Trophoblast cell (in vitro differentiated cells and primary cell): Measurements from ENCODE around the gene FAM72D. TPM values are rescaled to one million over a fixed set of nuclear protein-coding genes. Genes with fewer than 3 reads are reported as not detected.
"Not testable (repeated sequence)": the region's sequence is repeated elsewhere in the genome, so short reads cannot be mapped to it uniquely, and the experiment has no call there.

Source experiments
- DNase-seq, 2 donors: peaks; one replicate each; pipeline ENCODE4 v3.0.0-alpha.2; 2016
- H2AFZ ChIP-seq: 2 replicates; pipeline ENCODE4 v1.6.1; 2013; ENCODE audit warnings: low read length, moderate library complexity, mild to moderate bottlenecking; ENCODE audit not compliant: insufficient read depth, poor library complexity
- H2AK5ac ChIP-seq: 2 replicates; pipeline ENCODE4 v1.6.1; 2013; ENCODE audit warnings: mild to moderate bottlenecking, low read length
- H2BK120ac ChIP-seq: 2 replicates; pipeline ENCODE4 v1.6.1; 2013; ENCODE audit warnings: low read length, mild to moderate bottlenecking, moderate library complexity; ENCODE audit not compliant: insufficient read depth, poor library complexity
- H2BK12ac ChIP-seq: 2 replicates; pipeline ENCODE4 v1.6.1; 2013; ENCODE audit warnings: mild to moderate bottlenecking, low read length, moderate library complexity
- H2BK5ac ChIP-seq: 2 replicates; pipeline ENCODE4 v1.6.1; 2013; ENCODE audit warnings: low read length, low read depth, moderate library complexity, mild to moderate bottlenecking; ENCODE audit not compliant: poor library complexity
- H3K14ac ChIP-seq: 2 replicates; pipeline ENCODE4 v1.6.1; 2013; ENCODE audit warnings: mild to moderate bottlenecking, low read length
- H3K18ac ChIP-seq: 2 replicates; pipeline ENCODE4 v1.6.1; 2013; ENCODE audit warnings: mild to moderate bottlenecking, low read length
- H3K23ac ChIP-seq: 2 replicates; pipeline ENCODE4 v1.6.1; 2013; ENCODE audit warnings: low read length
- H3K27ac ChIP-seq: 2 replicates; pipeline ENCODE4 v1.5.1; 2013; ENCODE audit warnings: low read depth, mild to moderate bottlenecking, inconsistent platforms, low read length, moderate library complexity
- H3K27me3 ChIP-seq: 2 replicates; pipeline ENCODE4 v1.6.1; 2013; ENCODE audit warnings: inconsistent platforms, mild to moderate bottlenecking, low read length, moderate library complexity; ENCODE audit not compliant: insufficient read depth
- H3K36me3 ChIP-seq, 2 experiments: 1 replicate in 1 of 2; 2 replicates in 1 of 2; pipeline ENCODE4 v1.6.1; 2013; ENCODE audit warnings: low read length in 2 of 2, mild to moderate bottlenecking in 2 of 2, moderate library complexity in 1 of 2; ENCODE audit not compliant: insufficient read depth in 2 of 2, control insufficient read depth in 1 of 2
- H3K4ac ChIP-seq: 2 replicates; pipeline ENCODE4 v1.6.1; 2013; ENCODE audit warnings: low read depth, mild to moderate bottlenecking, low read length, moderate library complexity
- H3K4me1 ChIP-seq, 2 experiments: 1 replicate in 1 of 2; 2 replicates in 1 of 2; pipeline ENCODE4 v1.6.1; 2013; ENCODE audit warnings: low read length in 2 of 2, mild to moderate bottlenecking in 2 of 2, moderate library complexity in 1 of 2; ENCODE audit not compliant: insufficient read depth in 2 of 2, control insufficient read depth in 1 of 2
- H3K4me2 ChIP-seq: 2 replicates; pipeline ENCODE4 v1.6.1; 2013; ENCODE audit warnings: inconsistent platforms, mild to moderate bottlenecking, low read length, moderate library complexity
- H3K4me3 ChIP-seq: 2 replicates; pipeline ENCODE4 v1.5.1; 2013; ENCODE audit warnings: mild to moderate bottlenecking, low read depth, low read length, inconsistent platforms
- H3K79me1 ChIP-seq: one replicate; pipeline ENCODE4 v1.6.1; 2013; ENCODE audit warnings: low read length
- H3K79me2 ChIP-seq: 2 replicates; pipeline ENCODE4 v1.6.1; 2013; ENCODE audit warnings: low read length, mild to moderate bottlenecking; ENCODE audit not compliant: control insufficient read depth, insufficient read depth, poor library complexity
- H3K9ac ChIP-seq: 2 replicates; pipeline ENCODE4 v1.6.1; 2013; ENCODE audit warnings: mild to moderate bottlenecking, low read length
- H3K9me3 ChIP-seq: 2 replicates; pipeline ENCODE4 v1.6.1; 2013; ENCODE audit warnings: low read depth, mild to moderate bottlenecking, control low read depth, inconsistent platforms, low read length; ENCODE audit not compliant: insufficient read depth
- H4K12ac ChIP-seq: 2 replicates; pipeline ENCODE4 v1.6.1; 2013; ENCODE audit warnings: low read depth, mild to moderate bottlenecking, low read length, moderate library complexity
- H4K8ac ChIP-seq: 2 replicates; pipeline ENCODE4 v1.6.1; 2013; ENCODE audit warnings: low read depth, mild to moderate bottlenecking, low read length, moderate library complexity
- H4K91ac ChIP-seq: one replicate; pipeline ENCODE4 v1.6.1; 2013; ENCODE audit warnings: low read depth, mild to moderate bottlenecking, low read length, moderate library complexity
- WGBS: extraction: QIAGEN DNeasy Blood & Tissue Kit; methylation state at CpG from one replicate; pipeline ENCODE4 v1.1.7; 2013; ENCODE audit warnings: missing lambda C conversion rate; ENCODE audit not compliant: insufficient read length, insufficient coverage; ENCODE audit errors: extremely low coverage; 5-methylcytosine and 5-hydroxymethylcytosine counted together
- polyA plus RNA-seq: library from polyadenylated mRNA; stranded (reverse); fragments of 200-250 nt; gene quantifications from 2 replicates; pipeline ENCODE4 v1.2.3, GENCODE V29; 2013

The FAM72D gene
- 3.1 and 3.3 TPM in 2 replicates for polyA plus RNA-seq

DNA sequence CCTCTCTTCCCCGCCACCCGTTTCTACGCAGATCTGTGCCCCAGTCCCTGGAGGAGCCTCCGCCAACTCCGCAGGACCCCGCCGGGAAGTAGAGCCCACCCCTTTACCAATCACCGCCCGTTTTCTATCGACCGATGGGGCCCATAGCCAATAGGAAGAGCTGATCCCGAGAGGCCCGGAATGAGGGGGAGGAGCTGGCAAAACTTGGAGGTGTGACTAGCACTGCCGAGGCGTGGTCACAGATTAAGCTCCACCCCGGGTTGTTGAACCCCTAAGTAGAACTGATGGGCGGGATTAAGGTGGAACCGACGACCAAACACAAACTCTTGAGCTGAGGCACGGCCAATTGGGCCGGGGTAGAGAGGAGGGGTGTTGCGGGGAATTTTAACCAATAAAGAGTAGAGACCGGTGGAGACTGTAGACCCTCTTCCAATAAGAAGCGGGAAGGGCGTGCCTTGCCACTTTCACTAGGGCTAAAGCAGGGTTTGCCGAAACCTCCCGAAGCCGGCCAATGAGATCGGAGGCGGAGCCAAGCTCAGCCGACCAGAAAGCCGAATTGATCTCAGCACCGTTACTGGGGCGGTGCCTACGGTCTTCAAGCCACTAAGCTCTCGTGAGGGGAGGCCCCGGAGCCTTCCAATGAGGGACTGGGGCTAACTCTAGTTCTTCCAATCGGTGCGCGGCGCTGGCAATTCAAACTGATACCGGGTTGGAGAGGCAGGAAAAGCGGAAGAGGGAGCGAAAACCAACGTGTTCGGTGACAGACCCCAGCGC lies at the start of gene FAM72D, which contains the start of gene SRGAP2B:
Gene FAM72D, plus strand, starts transcription at position 691 of the 774 bp plus-strand sequence. CDS start 874 bp downstream, outside the sequence.
Gene SRGAP2B, minus strand, starts transcription at position 45 of the 774 bp plus-strand sequence. CDS start 2,427 bp downstream, outside the sequence.
- not testable (repeated sequence) for H2BK12ac ChIP-seq, H3K79me1 ChIP-seq, H3K36me3 ChIP-seq, H3K27me3 ChIP-seq, H3K4ac ChIP-seq, H4K8ac ChIP-seq, H3K79me2 ChIP-seq, H3K9ac ChIP-seq, H3K27ac ChIP-seq, H2AFZ ChIP-seq, H2BK120ac ChIP-seq, H3K23ac ChIP-seq, H3K14ac ChIP-seq, H3K4me1 ChIP-seq, H2BK5ac ChIP-seq, H2AK5ac ChIP-seq, H3K18ac ChIP-seq, H4K91ac ChIP-seq, H3K4me2 ChIP-seq, H4K12ac ChIP-seq, H3K9me3 ChIP-seq, DNase-seq
- peak within 1 kb of the TSS; percentile 69 for H3K4me3 ChIP-seq
- WGBS = no CpG with 5 or more reads among the region's 47 CpGs

DNA sequence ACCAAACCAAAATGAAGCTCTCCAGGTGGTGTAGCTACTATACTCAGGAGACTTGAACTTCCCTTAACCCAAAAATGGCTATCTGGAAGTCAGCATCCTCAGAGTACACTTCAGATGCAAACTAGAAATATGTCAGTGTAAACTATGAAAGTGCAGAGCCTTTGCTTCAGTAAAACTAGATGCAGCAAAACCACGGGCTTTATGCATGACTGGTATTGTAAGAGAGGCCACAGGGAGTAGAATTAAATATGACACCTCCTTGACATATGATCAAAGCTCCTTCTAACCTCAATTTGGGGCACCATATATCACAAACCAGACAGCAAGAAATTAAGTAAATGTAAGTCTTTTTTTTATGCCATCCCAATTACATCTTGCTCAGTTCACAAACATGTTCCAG lies 48.2 kb upstream of the FAM72D start:
- H3K9ac ChIP-seq, H2BK12ac ChIP-seq, H3K79me2 ChIP-seq, H3K4ac ChIP-seq, H2BK5ac ChIP-seq, H3K9me3 ChIP-seq, H3K18ac ChIP-seq, H3K4me1 ChIP-seq, H3K27ac ChIP-seq, H3K4me3 ChIP-seq, H3K36me3 ChIP-seq, H2AFZ ChIP-seq, H3K23ac ChIP-seq, H2BK120ac ChIP-seq, H3K27me3 ChIP-seq, H2AK5ac ChIP-seq, H3K4me2 ChIP-seq, H3K14ac ChIP-seq, DNase-seq, H3K79me1 ChIP-seq, H4K91ac ChIP-seq, H4K8ac ChIP-seq, H4K12ac ChIP-seq: not testable (repeated sequence)
- no CpG with 5 or more reads among the region's 1 CpG for WGBS

- not testable (repeated sequence) for DNase-seq, H3K9ac ChIP-seq, H3K23ac ChIP-seq, H2AFZ ChIP-seq, H3K4ac ChIP-seq, H2AK5ac ChIP-seq, H3K4me2 ChIP-seq, H3K79me1 ChIP-seq, H2BK12ac ChIP-seq, H3K79me2 ChIP-seq, H3K14ac ChIP-seq, H4K91ac ChIP-seq, H3K4me1 ChIP-seq, H3K18ac ChIP-seq, H3K9me3 ChIP-seq, H2BK120ac ChIP-seq, H3K27ac ChIP-seq, H3K4me3 ChIP-seq, H3K36me3 ChIP-seq, H3K27me3 ChIP-seq, H4K12ac ChIP-seq, H4K8ac ChIP-seq, H2BK5ac ChIP-seq
- WGBS = no CpG with 5 or more reads among the region's 6 CpGs
Measured at GRCh38 chr1:145048181-145048856, 47.5 kb upstream of the FAM72D start.

GRCh38 chr1:145052019-145052776 lies 43.6 kb upstream of the FAM72D start:
- not testable (repeated sequence) for H2BK120ac ChIP-seq, H4K91ac ChIP-seq, H3K4me1 ChIP-seq, H3K23ac ChIP-seq, H4K12ac ChIP-seq, DNase-seq, H3K4me3 ChIP-seq, H2BK12ac ChIP-seq, H3K4me2 ChIP-seq, H4K8ac ChIP-seq, H3K9me3 ChIP-seq, H3K27me3 ChIP-seq, H3K18ac ChIP-seq, H3K14ac ChIP-seq, H3K79me1 ChIP-seq, H2AFZ ChIP-seq, H3K27ac ChIP-seq, H2AK5ac ChIP-seq, H3K36me3 ChIP-seq, H2BK5ac ChIP-seq, H3K9ac ChIP-seq, H3K79me2 ChIP-seq, H3K4ac ChIP-seq
- WGBS = no CpG with 5 or more reads among the region's 10 CpGs
